Ectodermal cell (in vitro differentiated cells): ENCODE measurements around the gene DYRK1A.

Source experiments
- H3K27ac ChIP-seq: 2 replicates; pipeline ENCODE4 v1.7.0; 2013; ENCODE audit warnings: mild to moderate bottlenecking, low read depth, low read length; ENCODE audit not compliant: insufficient read depth, poor library complexity, severe bottlenecking
- H3K27me3 ChIP-seq: 2 replicates; pipeline ENCODE4 v1.7.0; 2013; ENCODE audit warnings: mild to moderate bottlenecking, low read length; ENCODE audit not compliant: insufficient read depth, control insufficient read depth, poor library complexity, severe bottlenecking
- H3K36me3 ChIP-seq: one replicate; pipeline ENCODE4 v1.7.0; 2013; ENCODE audit warnings: low read length; ENCODE audit not compliant: control insufficient read depth, insufficient read depth
- H3K4me1 ChIP-seq: one replicate; pipeline ENCODE4 v1.7.0; 2013; ENCODE audit warnings: low read length; ENCODE audit not compliant: control insufficient read depth, insufficient read depth
- H3K4me3 ChIP-seq: 2 replicates; pipeline ENCODE4 v1.7.0; 2013; ENCODE audit warnings: low read depth, low read length, control low read depth; ENCODE audit not compliant: insufficient read depth
- H3K9me3 ChIP-seq: 2 replicates; pipeline ENCODE4 v1.7.0; 2013; ENCODE audit warnings: mild to moderate bottlenecking, low read length, moderate library complexity; ENCODE audit not compliant: control insufficient read depth
- WGBS, 2 experiments: methylation state at CpG; one replicate each; pipeline ENCODE4 v1.1.7; 2013; ENCODE audit warnings: missing lambda C conversion rate in 2 of 2; 5-methylcytosine and 5-hydroxymethylcytosine counted together

The DYRK1A gene

DNA sequence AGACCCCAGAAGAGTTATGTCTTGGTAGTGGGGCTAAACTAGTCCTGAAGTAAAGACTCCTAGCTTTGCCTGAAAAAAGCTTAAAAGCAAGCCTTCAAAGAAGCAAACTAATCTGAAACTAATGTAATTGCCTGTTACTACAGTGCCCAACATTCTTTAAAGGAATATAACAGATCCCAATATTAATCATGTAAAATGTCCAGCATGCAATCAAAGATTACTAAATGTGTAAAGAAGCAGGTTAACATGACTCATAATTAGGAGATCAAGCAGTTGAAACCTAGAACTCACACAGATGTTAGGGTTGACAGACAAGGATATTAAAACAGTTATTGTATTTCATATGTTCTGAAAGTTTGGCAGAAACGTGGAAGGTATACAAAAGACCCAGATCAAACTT, 17.8 kb downstream of the DYRK1A start:
- H3K4me1 ChIP-seq = peaks cover 9% of the 10 kb centered on the region
- H3K27ac ChIP-seq = no peak overlapping the region
- H3K36me3 ChIP-seq = no peaks in the 10 kb centered on the region
- H3K9me3 ChIP-seq = peaks cover 2% of the 10 kb centered on the region
- 91% methylated on average over 1 of the region's 1 CpG; no CpG with 5 or more reads in 1 of the 2 experiments for WGBS, 2 experiments
- no peak overlapping the region for H3K4me3 ChIP-seq
- no peaks in the 10 kb centered on the region for H3K27me3 ChIP-seq

DNA sequence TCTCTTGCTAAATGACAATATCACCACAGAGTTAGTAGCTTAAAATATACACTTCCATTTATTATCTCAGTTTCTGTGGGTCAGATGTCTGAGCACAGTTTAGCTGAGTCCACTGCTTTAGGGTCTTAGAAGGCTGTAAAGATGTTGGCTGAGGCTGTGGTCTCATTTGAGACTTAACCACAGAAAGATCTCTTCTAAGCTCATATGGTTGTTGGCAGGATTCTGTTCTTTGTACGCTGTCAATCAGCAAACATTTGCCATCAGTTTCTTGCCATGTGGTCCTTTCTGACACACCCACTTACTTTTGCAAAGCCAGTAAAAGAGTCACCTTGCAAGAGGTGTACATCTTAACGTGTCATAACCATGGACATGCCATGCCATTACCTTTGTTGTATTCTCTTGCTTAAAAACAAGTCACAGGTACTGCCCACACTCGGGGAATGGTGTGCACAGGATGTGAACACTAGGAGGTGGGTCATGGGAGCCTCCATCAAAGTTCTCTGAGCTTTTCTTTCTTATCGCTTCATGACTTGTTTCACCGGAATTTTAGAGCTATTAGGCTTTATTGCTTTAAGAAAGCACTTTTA, 18.7 kb downstream of the DYRK1A start:
- peaks cover 9% of the 10 kb centered on the region for H3K4me1 ChIP-seq
- H3K27ac ChIP-seq = no peak overlapping the region
- 93 to 94% methylated on average over 4 to 5 of the region's 5 CpGs for WGBS, 2 experiments
- H3K27me3 ChIP-seq = no peaks in the 10 kb centered on the region
- H3K4me3 ChIP-seq = no peak overlapping the region
- H3K36me3 ChIP-seq = no peaks in the 10 kb centered on the region
- H3K9me3 ChIP-seq = peaks cover 2% of the 10 kb centered on the region

DNA sequence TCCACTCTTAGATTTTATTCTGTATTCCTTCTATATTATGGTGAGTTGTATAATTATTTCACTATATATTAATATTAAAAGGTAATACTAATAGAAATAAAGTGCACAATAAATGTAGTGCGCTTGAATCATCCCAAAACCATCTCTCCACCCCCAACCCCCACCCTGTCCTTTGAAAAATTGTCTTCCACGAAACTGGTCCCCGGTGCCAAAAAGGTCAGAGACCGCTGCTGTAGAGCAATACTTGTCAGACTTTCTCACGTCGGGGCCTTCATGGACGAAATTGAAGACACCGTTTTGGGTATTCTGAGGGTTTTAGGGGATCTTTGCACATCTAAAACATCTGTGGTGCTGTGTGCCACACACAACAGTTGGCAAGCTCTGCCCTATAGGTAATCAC, 19.6 kb downstream of the DYRK1A start:
- H3K4me3 ChIP-seq = no peak overlapping the region
- peaks cover 9% of the 10 kb centered on the region for H3K4me1 ChIP-seq
- H3K9me3 ChIP-seq = peaks cover 2% of the 10 kb centered on the region
- no peaks in the 10 kb centered on the region for H3K36me3 ChIP-seq
- H3K27me3 ChIP-seq = no peaks in the 10 kb centered on the region
- 96% methylated on average over 8 of the region's 8 CpGs for WGBS, 2 experiments
- H3K27ac ChIP-seq = no peak overlapping the region

DNA sequence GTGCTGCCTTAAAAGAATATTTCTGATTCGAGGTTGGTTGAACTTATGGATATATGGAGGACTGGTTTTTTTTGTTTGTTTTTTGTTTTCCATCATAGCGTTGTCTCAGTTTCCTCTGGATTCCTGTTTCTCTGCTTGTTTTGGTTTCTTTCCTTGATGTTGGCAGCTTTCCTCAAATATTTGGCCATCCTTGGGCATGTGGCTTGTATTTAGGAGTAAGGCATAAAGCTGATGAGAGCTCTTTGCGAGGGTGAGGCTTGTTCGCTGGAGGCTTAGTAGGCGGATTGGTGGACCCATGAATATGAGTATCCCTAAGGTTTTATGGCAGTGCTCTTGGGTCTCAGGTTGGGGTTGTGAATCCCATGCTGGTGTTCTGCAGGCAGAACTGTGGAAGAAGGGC, 22.9 kb downstream of the DYRK1A start:
- H3K27ac ChIP-seq = no peak overlapping the region
- H3K9me3 ChIP-seq = no peaks in the 10 kb centered on the region
- H3K4me3 ChIP-seq = no peak overlapping the region
- peaks cover 4% of the 10 kb centered on the region for H3K4me1 ChIP-seq
- 93 to 96% methylated on average over 5 of the region's 5 CpGs for WGBS, 2 experiments
- H3K27me3 ChIP-seq = no peaks in the 10 kb centered on the region
- no peaks in the 10 kb centered on the region for H3K36me3 ChIP-seq

DNA sequence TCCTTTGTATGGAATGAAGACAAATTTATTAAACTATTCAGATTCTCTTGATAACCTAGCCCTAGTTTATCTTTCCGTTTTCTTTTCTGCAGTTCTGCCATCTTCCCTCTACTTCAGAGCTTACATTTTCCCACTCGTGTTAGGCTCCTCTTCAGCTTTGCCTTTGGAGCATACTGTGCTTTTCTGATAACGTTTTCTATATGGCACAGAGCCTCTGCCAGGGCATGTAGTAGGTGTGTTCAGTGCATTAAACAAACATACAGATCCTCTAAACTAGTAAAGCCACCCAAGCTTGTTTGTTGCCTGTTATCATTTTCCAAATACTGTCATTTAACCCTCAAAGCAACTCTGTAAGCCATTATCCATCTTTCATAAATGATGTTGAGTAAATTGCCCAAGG, 25.1 kb downstream of the DYRK1A start:
- WGBS, 2 experiments = 90 to 96% methylated on average over 3 of the region's 3 CpGs
- Histone ChIP-seq H3K9me3 (no peaks in the 10 kb centered on the region), H3K36me3 (no peaks in the 10 kb centered on the region), H3K4me3 (no peak overlapping the region), H3K27ac (no peak overlapping the region), H3K27me3 (no peaks in the 10 kb centered on the region), H3K4me1 (no peaks in the 10 kb centered on the region)

DNA sequence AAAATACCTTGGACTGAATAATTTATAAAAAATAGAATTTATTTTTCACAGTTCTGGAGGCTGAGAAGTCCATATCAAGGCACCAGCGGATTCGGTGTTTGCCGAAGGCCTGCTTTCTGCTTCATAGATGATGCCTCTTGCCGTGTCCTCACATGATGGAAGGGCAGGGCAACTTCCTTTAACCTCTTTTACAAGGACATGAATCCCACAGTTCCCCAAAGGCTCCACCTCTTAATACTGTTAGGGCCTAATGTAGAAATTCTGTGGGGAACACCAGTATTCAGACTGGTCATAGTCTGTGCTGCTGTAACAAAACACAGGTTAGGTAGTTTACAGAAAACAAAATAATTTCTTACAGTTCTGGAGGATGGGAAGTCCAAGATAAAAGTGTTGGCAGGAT, 25.9 kb downstream of the DYRK1A start:
- Histone ChIP-seq H3K4me3 (no peak overlapping the region), H3K27ac (no peak overlapping the region), H3K4me1 (no peaks in the 10 kb centered on the region), H3K36me3 (no peaks in the 10 kb centered on the region), H3K9me3 (no peaks in the 10 kb centered on the region), H3K27me3 (no peaks in the 10 kb centered on the region)
- WGBS, 2 experiments = 84 to 95% methylated on average over 4 of the region's 4 CpGs

DNA sequence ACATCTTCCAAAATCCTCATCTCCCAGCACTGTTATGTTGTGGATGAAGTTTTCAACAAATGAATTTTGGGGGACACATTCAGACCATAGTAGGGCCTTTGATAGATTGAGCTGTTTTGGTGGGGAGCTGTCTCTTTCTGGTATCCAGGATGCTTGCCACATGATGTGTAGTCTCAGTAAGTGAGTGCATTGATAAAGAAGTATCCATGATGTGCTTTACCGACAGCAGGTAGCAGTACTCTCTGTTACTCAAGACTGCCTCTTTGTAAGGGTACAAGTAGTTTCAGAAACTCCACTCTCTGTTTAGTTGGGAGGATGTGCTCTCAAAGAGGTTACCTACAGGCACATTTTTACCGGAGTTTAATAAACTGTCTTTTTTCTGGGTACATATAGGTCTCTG, 26.5 kb downstream of the DYRK1A start:
- Histone ChIP-seq H3K4me3 (no peak overlapping the region), H3K36me3 (no peaks in the 10 kb centered on the region), H3K27ac (no peak overlapping the region), H3K27me3 (no peaks in the 10 kb centered on the region), H3K4me1 (no peaks in the 10 kb centered on the region), H3K9me3 (no peaks in the 10 kb centered on the region)
- WGBS, 2 experiments = 91 to 92% methylated on average over 2 of the region's 2 CpGs

DNA sequence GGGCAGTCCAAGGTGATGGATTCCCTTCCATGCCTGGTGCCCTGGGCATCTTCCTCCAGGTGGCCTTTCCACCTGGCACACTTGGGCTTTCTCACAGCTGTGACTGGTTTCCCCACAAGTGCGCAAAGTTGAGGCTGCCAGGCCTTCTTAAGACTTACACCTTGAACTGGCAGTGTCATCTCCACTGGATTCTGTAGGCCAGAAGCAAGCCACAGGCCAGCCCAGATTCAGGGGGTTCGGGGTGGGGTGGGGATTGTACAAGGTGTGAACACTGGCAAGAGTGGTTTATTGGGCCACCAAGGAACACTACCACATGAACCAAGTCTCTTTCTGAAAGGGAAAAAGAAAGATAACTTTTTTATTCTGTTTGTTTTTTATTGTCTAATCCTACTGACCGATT, 27.2 kb downstream of the DYRK1A start:
- H3K27ac ChIP-seq = no peak overlapping the region

DNA sequence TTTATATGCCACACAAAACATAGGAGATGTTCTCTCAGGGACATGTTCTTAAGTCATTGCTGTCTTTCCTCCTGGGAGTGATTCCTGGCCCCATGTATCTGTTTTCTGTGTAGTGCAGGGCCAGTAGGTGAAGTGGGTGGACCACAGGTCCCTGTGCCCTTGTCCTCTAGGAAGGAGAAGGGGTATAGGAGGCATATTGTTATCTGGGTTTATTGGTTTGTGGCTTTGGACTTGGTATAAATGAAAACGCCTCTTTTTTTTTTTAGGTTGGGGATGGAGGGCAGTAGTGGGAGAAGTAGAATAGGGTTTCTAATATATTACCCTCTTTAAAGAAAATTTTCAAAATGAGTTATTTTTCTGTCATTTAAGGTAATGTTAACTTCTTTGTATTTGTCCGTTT, 29.4 kb downstream of the DYRK1A start:
- Histone ChIP-seq H3K9me3 (no peaks in the 10 kb centered on the region), H3K4me1 (no peaks in the 10 kb centered on the region), H3K27ac (no peak overlapping the region), H3K36me3 (no peaks in the 10 kb centered on the region), H3K27me3 (no peaks in the 10 kb centered on the region), H3K4me3 (no peak overlapping the region)
- 100% methylated on average over 1 to 2 of the region's 2 CpGs for WGBS, 2 experiments

More for the DNA sequence above, 27.2 kb downstream of the DYRK1A start:
- no peaks in the 10 kb centered on the region for H3K36me3 ChIP-seq
- WGBS, 2 experiments = 90 to 95% methylated on average over 2 of the region's 3 CpGs
- H3K9me3 ChIP-seq = no peaks in the 10 kb centered on the region
- no peaks in the 10 kb centered on the region for H3K27me3 ChIP-seq
- no peak overlapping the region for H3K4me3 ChIP-seq
- H3K4me1 ChIP-seq = no peaks in the 10 kb centered on the region

DNA sequence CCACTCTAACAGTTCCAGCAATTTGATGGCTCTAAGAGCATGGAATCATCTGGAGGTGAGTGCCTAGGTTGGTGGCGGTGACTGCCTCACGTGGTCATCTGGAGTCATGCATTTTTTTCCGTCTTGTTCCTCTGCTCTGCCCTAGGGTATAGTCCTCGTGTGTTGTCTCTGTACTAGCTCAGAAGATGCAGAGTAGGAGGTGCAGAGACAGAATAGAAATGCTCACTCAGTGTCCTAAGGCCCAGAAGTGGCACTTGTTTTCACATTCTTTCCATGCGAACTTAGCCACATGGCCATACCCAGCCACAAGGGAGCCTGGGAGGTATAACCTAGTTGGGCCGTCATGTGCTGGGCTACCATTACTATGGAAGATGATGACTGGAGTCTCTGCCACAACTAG, 30.3 kb downstream of the DYRK1A start:
- no peak overlapping the region for H3K4me3 ChIP-seq
- no peaks in the 10 kb centered on the region for H3K36me3 ChIP-seq
- H3K9me3 ChIP-seq = no peaks in the 10 kb centered on the region
- no peaks in the 10 kb centered on the region for H3K4me1 ChIP-seq
- no peaks in the 10 kb centered on the region for H3K27me3 ChIP-seq
- H3K27ac ChIP-seq = no peak overlapping the region
- 88 to 92% methylated on average over 6 of the region's 6 CpGs for WGBS, 2 experiments

DNA sequence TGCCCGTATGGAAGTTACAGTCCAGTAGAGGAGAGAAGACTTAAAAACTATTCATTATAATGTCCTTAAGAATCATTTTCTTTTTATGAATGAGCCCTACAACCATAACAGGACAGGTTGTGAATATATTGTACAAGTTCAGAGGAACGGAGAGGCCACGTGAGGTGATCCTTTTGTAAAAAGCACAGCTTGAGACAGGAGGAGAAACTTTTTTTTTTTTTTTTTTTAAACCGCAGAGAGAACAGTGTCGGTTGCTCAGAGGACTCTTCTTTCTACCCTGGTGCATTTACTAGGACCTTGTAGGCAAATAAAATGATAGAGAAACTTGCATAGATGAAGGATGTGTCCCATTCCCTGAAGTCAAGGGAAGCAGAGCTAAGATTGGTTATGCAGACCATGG, 32.1 kb downstream of the DYRK1A start:
- Histone ChIP-seq H3K4me1 (no peaks in the 10 kb centered on the region), H3K27ac (no peak overlapping the region), H3K36me3 (no peaks in the 10 kb centered on the region), H3K9me3 (no peaks in the 10 kb centered on the region), H3K4me3 (no peak overlapping the region), H3K27me3 (no peaks in the 10 kb centered on the region)
- WGBS, 2 experiments = 76 to 78% methylated on average over 5 of the region's 5 CpGs
